Measurements from ENCODE around the gene WDR7. TPM values are rescaled to one million over a fixed set of nuclear protein-coding genes. Genes with fewer than 3 reads are reported as not detected.

The WDR7 gene
- total RNA-seq, 4 donors from 2014 or later = 23.1 to 48.6 (median 30.3) TPM

DNA sequence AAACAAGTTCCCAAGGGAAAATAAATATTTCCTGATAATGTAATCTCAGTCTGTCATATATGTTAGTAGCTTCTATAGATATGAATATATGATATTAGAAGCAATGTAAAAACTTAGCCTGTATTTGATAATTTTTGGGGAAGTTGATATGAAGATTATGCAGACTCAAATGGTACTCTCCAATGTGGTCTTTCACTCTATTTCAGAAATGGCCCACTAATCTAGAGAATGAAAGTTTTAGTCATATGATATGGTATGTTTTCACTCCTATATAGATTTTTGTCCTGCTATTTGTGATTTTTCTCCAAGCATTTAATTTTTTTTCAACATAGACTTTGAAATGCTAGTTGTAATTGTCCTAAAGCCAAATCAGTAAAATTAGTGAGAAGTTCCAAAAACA is 259.1 kb downstream of the WDR7 start:
- Histone ChIP-seq H3K4me1 (no peaks in the 10 kb centered on the region), H3K27me3 (no peaks in the 10 kb centered on the region), H3K9me3 (no peaks in the 10 kb centered on the region), H3K27ac (replicated peaks in 1 of 4) (no peak overlapping the region), H3K36me3 (no peaks in the 10 kb centered on the region), H3K4me3 (no peak overlapping the region)
- DNase-seq (ENCODE audit: extremely low spot score) = no peak
- TF ChIP-seq POLR2AphosphoS5 (IDR thresholded peaks at IDR 0.05) = no peak
- TF ChIP-seq, protein P1, sequence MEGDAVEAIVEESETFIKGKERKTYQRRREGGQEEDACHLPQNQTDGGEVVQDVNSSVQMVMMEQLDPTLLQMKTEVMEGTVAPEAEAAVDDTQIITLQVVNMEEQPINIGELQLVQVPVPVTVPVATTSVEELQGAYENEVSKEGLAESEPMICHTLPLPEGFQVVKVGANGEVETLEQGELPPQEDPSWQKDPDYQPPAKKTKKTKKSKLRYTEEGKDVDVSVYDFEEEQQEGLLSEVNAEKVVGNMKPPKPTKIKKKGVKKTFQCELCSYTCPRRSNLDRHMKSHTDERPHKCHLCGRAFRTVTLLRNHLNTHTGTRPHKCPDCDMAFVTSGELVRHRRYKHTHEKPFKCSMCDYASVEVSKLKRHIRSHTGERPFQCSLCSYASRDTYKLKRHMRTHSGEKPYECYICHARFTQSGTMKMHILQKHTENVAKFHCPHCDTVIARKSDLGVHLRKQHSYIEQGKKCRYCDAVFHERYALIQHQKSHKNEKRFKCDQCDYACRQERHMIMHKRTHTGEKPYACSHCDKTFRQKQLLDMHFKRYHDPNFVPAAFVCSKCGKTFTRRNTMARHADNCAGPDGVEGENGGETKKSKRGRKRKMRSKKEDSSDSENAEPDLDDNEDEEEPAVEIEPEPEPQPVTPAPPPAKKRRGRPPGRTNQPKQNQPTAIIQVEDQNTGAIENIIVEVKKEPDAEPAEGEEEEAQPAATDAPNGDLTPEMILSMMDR (IDR thresholded peaks at IDR 0.05) = no peak
- intact Hi-C loops (cut with DNase I) = no loop called here

DNA sequence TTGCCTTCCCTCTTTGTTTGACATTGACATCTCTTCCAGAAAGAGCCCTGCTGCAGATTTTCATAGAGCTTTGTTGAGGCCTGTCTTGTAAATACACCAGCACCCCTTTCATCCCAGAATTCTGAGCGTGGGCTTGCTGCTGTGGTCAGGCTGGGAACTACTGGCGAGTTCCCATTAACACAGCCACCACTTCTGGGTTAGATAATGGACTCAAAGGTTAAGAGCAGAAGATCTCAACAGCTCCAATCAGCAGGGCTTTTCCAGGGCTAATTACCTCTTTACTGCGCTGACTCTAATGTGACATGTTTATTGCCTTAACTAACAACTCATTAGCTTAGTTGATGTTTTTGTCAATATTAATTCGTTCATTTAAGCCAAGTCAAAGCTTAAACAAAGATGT is 259.8 kb downstream of the WDR7 start:
- H3K4me1 ChIP-seq = no peaks in the 10 kb centered on the region
- H3K27ac ChIP-seq (replicated peaks in 1 of 4) = no peak overlapping the region
- no peaks in the 10 kb centered on the region for H3K9me3 ChIP-seq
- intact Hi-C loops (cut with DNase I) = no loop called here
- 83% methylated on average over 4 of the region's 4 CpGs for WGBS
- H3K36me3 ChIP-seq = no peaks in the 10 kb centered on the region
- H3K27me3 ChIP-seq = no peaks in the 10 kb centered on the region
- no peak for DNase-seq (ENCODE audit: extremely low spot score)
- H3K4me3 ChIP-seq = no peak overlapping the region
- TF ChIP-seq POLR2AphosphoS5 (IDR thresholded peaks at IDR 0.05) (no peak), POLR2A (IDR thresholded peaks at IDR 0.05; ENCODE audit: low read depth) (no peak), EP300 (IDR thresholded peaks at IDR 0.05) (no peak)
- TF ChIP-seq, protein P1 (IDR thresholded peaks at IDR 0.05) = no peak

DNA sequence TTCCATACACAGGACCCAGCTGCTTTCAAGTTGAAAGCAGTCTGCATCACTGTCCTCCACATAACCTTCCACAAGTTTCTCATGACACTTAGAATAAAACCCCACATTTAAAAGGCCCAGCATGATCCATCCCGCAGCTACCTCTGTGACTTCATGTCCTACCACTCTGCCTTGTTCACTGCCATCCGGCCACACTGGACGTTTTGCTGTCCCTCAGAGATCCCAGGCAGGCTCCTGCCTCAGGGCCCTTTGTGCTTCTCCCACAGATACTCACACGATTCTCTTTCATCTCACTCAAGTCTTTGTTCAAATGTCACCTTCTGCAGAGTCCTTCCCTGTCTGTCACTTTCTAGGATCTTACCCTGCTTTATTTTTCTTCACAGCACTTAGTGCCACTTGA is 262.8 kb downstream of the WDR7 start:
- no peak for TF ChIP-seq POLR2A (IDR thresholded peaks at IDR 0.05; ENCODE audit: low read depth)
- no peak for TF ChIP-seq POLR2AphosphoS5 (IDR thresholded peaks at IDR 0.05)
- TF ChIP-seq EP300 (IDR thresholded peaks at IDR 0.05) = no peak
- TF ChIP-seq, protein P1 (IDR thresholded peaks at IDR 0.05) = no peak
- no peak for DNase-seq (ENCODE audit: extremely low spot score)
- no peaks in the 10 kb centered on the region for H3K36me3 ChIP-seq
- H3K27ac ChIP-seq (replicated peaks in 1 of 4) = no peak overlapping the region
- H3K4me1 ChIP-seq = no peaks in the 10 kb centered on the region
- no peaks in the 10 kb centered on the region for H3K27me3 ChIP-seq
- H3K9me3 ChIP-seq = no peaks in the 10 kb centered on the region
- WGBS = 95% methylated on average over 4 of the region's 4 CpGs
- intact Hi-C loops (cut with DNase I) = no loop called here
- H3K4me3 ChIP-seq = no peak overlapping the region

DNA sequence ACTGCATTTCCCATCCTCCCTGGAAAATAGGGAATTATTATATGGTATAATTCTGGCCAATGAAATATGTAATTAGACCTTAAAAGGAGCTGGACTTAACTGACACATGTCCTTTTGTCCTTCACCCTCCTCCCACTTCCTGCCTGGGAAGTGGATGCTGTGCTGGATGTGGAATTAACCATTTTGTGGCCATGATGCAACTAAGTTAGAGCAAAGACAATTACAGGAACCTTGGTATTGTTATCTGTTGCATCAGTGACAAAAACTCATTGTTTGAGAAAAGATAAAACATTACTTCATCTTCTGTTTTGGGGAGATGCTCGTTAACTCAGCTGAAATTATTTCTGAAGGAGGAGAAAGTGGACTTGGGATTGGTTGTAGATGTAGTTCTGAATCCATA is 268.0 kb downstream of the WDR7 start:
- no peaks in the 10 kb centered on the region for H3K27me3 ChIP-seq
- TF ChIP-seq, protein P1 (IDR thresholded peaks at IDR 0.05) = no peak
- no peak for TF ChIP-seq POLR2AphosphoS5 (IDR thresholded peaks at IDR 0.05)
- TF ChIP-seq POLR2A (IDR thresholded peaks at IDR 0.05; ENCODE audit: low read depth) = no peak
- no peak for TF ChIP-seq EP300 (IDR thresholded peaks at IDR 0.05)
- no peaks in the 10 kb centered on the region for H3K9me3 ChIP-seq
- no peak overlapping the region for H3K27ac ChIP-seq (replicated peaks in 1 of 4)
- WGBS = 85% methylated on average over 1 of the region's 1 CpG
- intact Hi-C loops (cut with DNase I) = no loop called here
- DNase-seq (ENCODE audit: extremely low spot score) = no peak
- H3K4me1 ChIP-seq = no peaks in the 10 kb centered on the region
- no peaks in the 10 kb centered on the region for H3K36me3 ChIP-seq
- H3K4me3 ChIP-seq = no peak overlapping the region

DNA sequence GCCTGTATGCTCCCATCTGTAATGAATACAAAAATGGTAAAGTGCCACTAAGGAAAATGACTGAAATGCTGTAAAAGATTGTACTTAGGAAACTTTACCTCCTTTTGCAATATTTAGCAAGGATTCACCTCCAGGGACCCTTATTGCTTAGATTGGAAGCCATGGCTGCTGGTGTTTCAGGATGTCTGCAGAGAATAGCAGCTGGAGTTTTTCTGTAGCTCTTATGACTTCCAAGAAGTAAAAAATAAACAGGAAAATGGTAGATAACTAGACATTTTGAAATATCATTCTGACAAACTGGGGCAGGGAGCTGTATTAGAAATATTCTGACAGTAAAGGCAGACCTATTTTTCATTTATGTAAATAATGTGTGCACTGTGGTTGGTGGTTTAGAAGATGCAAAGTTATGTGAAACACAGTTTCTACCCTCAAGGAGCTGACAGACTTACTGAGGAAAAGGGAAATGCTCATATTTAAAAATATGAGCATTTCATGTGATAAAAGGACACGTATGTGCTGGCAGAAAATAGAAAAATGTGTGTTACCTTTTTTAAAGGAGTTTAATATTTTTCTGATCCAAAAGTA is 270.8 kb downstream of the WDR7 start:
- DNase-seq (ENCODE audit: extremely low spot score) = no peak
- WGBS = 95% methylated on average over 1 of the region's 1 CpG
- Histone ChIP-seq H3K27me3 (no peaks in the 10 kb centered on the region), H3K36me3 (peaks cover 0 to 8% (median 0%) of the 10 kb centered on the region in 4 donors), H3K4me3 (no peak overlapping the region), H3K27ac (replicated peaks in 1 of 4) (no peak overlapping the region), H3K4me1 (no peaks in the 10 kb centered on the region), H3K9me3 (no peaks in the 10 kb centered on the region)
- intact Hi-C loops (cut with DNase I) = no loop called here
- no peak for TF ChIP-seq POLR2A (IDR thresholded peaks at IDR 0.05; ENCODE audit: low read depth)
- TF ChIP-seq, protein P1 (IDR thresholded peaks at IDR 0.05) = no peak
- TF ChIP-seq POLR2AphosphoS5 (IDR thresholded peaks at IDR 0.05) = no peak
- no peak for TF ChIP-seq EP300 (IDR thresholded peaks at IDR 0.05)
